ENCODE measurements around the gene TENT4A.
A peak's percentile ranks its signal among the peaks of the same experiment; 100 is the strongest.
"Not testable (repeated sequence)": the region's sequence is repeated elsewhere in the genome, so short reads cannot be mapped to it uniquely, and the experiment has no call there.

Gene TENT4A

DNA sequence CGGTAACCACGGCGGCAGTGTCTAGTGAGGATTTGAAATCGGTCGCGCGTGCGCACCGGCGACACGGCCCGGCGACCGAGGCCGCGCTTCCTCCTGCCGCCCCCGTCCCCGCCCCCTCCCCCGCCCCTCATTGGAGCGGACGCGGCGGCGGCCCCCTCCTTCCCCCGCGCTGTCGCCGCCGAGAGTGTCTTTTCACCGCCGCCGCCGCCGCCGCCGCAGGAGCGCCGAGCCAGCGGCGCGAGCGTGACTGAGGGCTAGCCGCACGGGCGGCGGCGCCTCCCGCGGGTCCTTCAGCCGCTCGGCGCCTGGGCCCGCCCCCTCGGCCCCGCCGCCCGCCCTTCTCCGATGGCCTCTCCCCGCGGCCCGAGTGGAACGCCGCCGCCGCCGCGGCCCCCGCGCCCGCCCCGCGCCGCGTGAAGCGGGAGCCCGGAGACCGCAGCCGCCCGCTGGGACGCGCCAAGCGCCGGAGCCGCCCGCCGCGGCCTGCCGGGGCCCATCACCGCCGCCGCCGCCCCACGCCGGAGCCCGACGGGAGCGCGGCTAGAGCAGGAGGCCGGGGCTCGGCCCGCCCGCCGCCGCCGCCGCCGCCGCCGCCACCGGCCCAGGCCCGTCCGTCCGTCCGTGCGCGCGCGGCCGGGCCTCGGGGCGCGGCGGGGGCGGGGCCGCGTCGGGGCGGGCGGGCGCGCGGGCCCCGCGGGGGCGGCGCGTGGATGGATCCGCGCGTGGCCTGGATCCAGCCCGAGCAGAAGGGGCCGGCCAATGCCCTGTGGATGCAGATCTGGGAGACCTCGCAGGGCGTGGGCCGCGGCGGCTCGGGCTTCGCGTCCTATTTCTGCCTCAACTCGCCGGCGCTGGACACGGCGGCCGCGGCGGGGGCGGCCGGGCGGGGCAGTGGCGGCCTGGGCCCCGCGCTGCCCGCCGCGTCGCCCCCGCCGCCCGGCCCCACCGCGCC is at the start of gene TENT4A:
TSS of gene TENT4A (plus strand) at position 159 of the 952 bp plus-strand sequence. CDS start at position 711, 552 bp downstream.
- no peak for TF ChIP-seq CTCF (IDR thresholded peaks at IDR 0.05; ENCODE audit: unreplicated experiment in 3 of 3)
- Mint-ChIP-seq H3K9me3 (no peaks in the 10 kb centered on the region), H3K4me3 (peak within 1 kb of the TSS; percentile 88 to 93 (median 88)), H3K27me3 (ENCODE audit: low read depth) (no peaks in the 10 kb centered on the region), H3K27ac (peak within 1 kb of the TSS; percentile 88 to 91 (median 90)), H3K4me1 (peaks cover 44% of the 10 kb centered on the region), H3K36me3 (ENCODE audit: low read depth) (peaks cover under 1% of the 10 kb centered on the region)

GRCh38 chr5:6666762-6667161 is 46.5 kb upstream of the TENT4A start:
- no peak overlapping the region for H3K27ac Mint-ChIP-seq
- H3K9me3 Mint-ChIP-seq = no peaks in the 10 kb centered on the region
- H3K36me3 Mint-ChIP-seq (ENCODE audit: low read depth) = peaks cover 25% of the 10 kb centered on the region
- H3K4me1 Mint-ChIP-seq = no peaks in the 10 kb centered on the region
- no peaks in the 10 kb centered on the region for H3K27me3 Mint-ChIP-seq (ENCODE audit: low read depth)
- H3K4me3 Mint-ChIP-seq = no peak overlapping the region
- no peak for TF ChIP-seq CTCF (IDR thresholded peaks at IDR 0.05; ENCODE audit: unreplicated experiment in 3 of 3)

DNA sequence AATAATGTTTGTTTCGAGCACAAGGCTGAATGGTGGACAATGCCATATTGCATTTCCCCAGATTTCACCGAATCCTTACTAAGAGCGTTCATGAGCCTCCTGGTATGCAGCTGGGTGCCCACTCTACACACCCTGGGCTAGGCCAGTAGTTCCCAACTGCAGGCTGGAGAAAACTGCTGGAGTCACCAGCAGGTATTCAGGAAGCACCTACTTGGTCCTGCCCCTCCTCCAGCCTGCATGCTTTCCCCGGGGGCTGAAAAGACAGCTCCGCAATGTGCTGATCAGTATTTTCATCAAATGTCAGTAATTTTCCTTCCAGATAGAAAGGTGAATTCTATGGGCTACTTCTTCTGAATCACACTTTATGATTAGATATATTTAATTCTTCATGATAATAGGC is 45.6 kb upstream of the TENT4A start:
- Mint-ChIP-seq H3K9me3 (no peaks in the 10 kb centered on the region), H3K4me1 (no peaks in the 10 kb centered on the region), H3K27ac (no peak overlapping the region), H3K4me3 (no peak overlapping the region), H3K36me3 (ENCODE audit: low read depth) (peaks cover 20% of the 10 kb centered on the region), H3K27me3 (ENCODE audit: low read depth) (no peaks in the 10 kb centered on the region)
- TF ChIP-seq CTCF (IDR thresholded peaks at IDR 0.05; ENCODE audit: unreplicated experiment in 3 of 3) = no peak

DNA sequence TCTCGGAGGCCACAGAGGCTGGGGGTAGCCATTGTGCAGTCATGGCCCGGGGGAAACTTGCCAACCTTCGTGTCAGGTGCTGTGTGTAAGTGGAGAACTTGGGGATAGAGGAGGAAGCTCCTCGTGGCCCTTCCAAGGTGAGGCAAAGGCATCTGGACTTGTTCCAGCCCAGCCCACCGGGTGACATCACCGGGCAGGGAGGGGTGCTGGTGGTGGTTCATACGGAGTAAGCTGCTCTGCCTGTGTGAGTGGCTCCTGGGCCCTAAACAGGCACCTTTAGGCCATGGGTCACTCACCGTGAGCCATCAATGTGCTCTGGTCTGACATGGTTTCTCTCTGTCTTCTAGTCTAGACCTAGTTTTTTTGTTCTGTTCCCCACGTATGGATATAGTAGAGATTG is 44.5 kb upstream of the TENT4A start:
- not testable (repeated sequence) for H3K4me3 Mint-ChIP-seq; H3K4me1 Mint-ChIP-seq; H3K9me3 Mint-ChIP-seq; H3K27ac Mint-ChIP-seq; H3K27me3 Mint-ChIP-seq (ENCODE audit: low read depth)
- peaks cover 27% of the 10 kb centered on the region for H3K36me3 Mint-ChIP-seq (ENCODE audit: low read depth)

DNA sequence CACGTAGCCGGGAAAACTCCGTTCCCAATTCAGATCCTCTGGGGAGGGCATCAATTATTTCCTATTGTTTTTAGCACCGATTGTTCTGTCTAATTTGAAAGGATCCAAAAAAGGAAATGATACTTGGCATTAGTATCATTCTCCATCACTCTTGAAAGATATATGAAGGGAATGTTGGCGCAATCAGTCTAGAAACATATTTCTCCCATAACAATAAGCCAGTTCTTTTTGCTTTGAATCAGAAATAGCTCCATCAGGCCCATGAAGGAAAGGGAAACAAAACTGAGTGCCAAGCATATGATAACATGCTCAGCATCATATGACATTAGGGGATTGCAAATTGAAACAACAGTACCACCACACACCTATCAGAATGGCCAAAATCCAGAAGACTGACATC is 40.2 kb upstream of the TENT4A start:
- Mint-ChIP-seq H3K27ac (no peak overlapping the region), H3K9me3 (no peaks in the 10 kb centered on the region), H3K27me3 (ENCODE audit: low read depth) (no peaks in the 10 kb centered on the region), H3K36me3 (ENCODE audit: low read depth) (peaks cover 27% of the 10 kb centered on the region), H3K4me3 (no peak overlapping the region), H3K4me1 (no peaks in the 10 kb centered on the region)
- no peak for TF ChIP-seq CTCF (IDR thresholded peaks at IDR 0.05; ENCODE audit: unreplicated experiment in 3 of 3)

DNA sequence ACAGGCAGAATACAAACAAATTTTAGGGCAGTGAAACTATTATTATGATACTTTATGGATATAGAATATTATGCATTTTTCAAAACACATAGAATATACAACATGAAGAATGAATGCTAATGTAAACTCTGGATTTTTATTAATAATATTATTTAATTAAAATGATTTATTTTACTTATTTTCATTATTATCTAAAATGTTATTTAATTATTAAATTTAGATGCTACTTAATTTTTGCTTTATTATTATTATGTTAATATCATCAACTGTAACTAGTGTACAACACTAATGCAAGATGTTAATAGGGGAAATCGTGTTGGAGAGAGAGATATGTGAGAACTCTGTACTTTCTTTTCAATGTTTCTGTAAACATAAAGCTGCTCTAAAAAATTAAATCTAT is 39.3 kb upstream of the TENT4A start:
- Mint-ChIP-seq H3K9me3 (no peaks in the 10 kb centered on the region), H3K4me3 (no peak overlapping the region), H3K27me3 (ENCODE audit: low read depth) (no peaks in the 10 kb centered on the region), H3K36me3 (ENCODE audit: low read depth) (peaks cover 27% of the 10 kb centered on the region), H3K4me1 (no peaks in the 10 kb centered on the region), H3K27ac (no peak overlapping the region)
- no peak for TF ChIP-seq CTCF (IDR thresholded peaks at IDR 0.05; ENCODE audit: unreplicated experiment in 3 of 3)
